CD14-positive monocyte (primary cell): ENCODE measurements around the gene TXLNG. TPM values are rescaled to one million over a fixed set of nuclear protein-coding genes. Genes with fewer than 3 reads are reported as not detected.
A peak's percentile ranks its signal among the peaks of the same experiment; 100 is the strongest.

Source experiments
- DNase-seq, 3 donors: peaks; one replicate each; pipeline ENCODE4 v3.0.0-alpha.2; 2011 to 2022
- H2AFZ ChIP-seq: 2 replicates; pipeline ENCODE4 v1.6.0; 2012; ENCODE audit warnings: mild to moderate bottlenecking, low read depth, low read length, inconsistent platforms; ENCODE audit not compliant: insufficient read depth, poor library complexity, severe bottlenecking
- H3K27ac ChIP-seq, 2 donors: 1 replicate in 1 of 2; 2 replicates in 1 of 2; pipeline ENCODE4 v1.5.1; 2012 to 2013; ENCODE audit warnings: low read length in 2 of 2, control low read depth in 1 of 2, inconsistent platforms in 1 of 2, low read depth in 1 of 2, mild to moderate bottlenecking in 1 of 2
- H3K27me3 ChIP-seq, 2 donors: one replicate each; pipeline versions ENCODE4 v1.6.0 to v1.6.1; 2011 to 2013; ENCODE audit warnings: low read length in 2 of 2; ENCODE audit not compliant: control insufficient read depth in 2 of 2, insufficient read depth in 2 of 2
- H3K36me3 ChIP-seq, 2 donors: replicated peaks in 1 of 2; 1 replicate in 1 of 2; 2 replicates in 1 of 2; pipeline versions ENCODE4 v1.5.1 to v1.6.1; 2012 to 2013; ENCODE audit warnings: low read length in 2 of 2, control low read depth in 1 of 2, inconsistent platforms in 1 of 2, mild to moderate bottlenecking in 1 of 2; ENCODE audit not compliant: insufficient read depth in 2 of 2, control insufficient read depth in 1 of 2
- H3K4me1 ChIP-seq, 2 donors: 1 replicate in 1 of 2; 2 replicates in 1 of 2; pipeline versions ENCODE4 v1.5.1 to v1.6.1; 2012 to 2013; ENCODE audit warnings: low read length in 2 of 2, control low read depth in 1 of 2, inconsistent platforms in 1 of 2, mild to moderate bottlenecking in 1 of 2, moderate library complexity in 1 of 2; ENCODE audit not compliant: insufficient read depth in 2 of 2, control insufficient read depth in 1 of 2
- H3K4me2 ChIP-seq: replicated peaks from 2 replicates; pipeline ENCODE3; 2012; ENCODE audit warnings: low read length, moderate library complexity, mild to moderate bottlenecking; ENCODE audit not compliant: poor library complexity, severe bottlenecking; ENCODE audit errors: extremely low read depth
- H3K4me3 ChIP-seq, 3 experiments: fragments of 200-600 bp in 1 of 3; sonication (generic) in 1 of 3; replicated peaks in 1 of 3; 1 replicate in 2 of 3; 2 replicates in 1 of 3; pipeline ENCODE4 v1.5.1; 2011 to 2013; ENCODE audit warnings: low read length in 3 of 3, mild to moderate bottlenecking in 3 of 3, control low read depth in 2 of 3, low read depth in 2 of 3, inconsistent platforms in 1 of 3, moderate library complexity in 1 of 3
- H3K79me2 ChIP-seq: 2 replicates; pipeline ENCODE4 v1.6.0; 2012; ENCODE audit warnings: mild to moderate bottlenecking, control low read depth, inconsistent platforms, low read length, moderate library complexity; ENCODE audit not compliant: insufficient read depth
- H3K9ac ChIP-seq: 2 replicates; pipeline ENCODE4 v1.6.0; 2017; ENCODE audit warnings: low read length, mild to moderate bottlenecking; ENCODE audit not compliant: insufficient read depth, poor library complexity, severe bottlenecking
- H3K9me3 ChIP-seq, 2 donors: replicated peaks in 1 of 2; 1 replicate in 1 of 2; 2 replicates in 1 of 2; pipeline versions ENCODE4 v1.5.1 to v1.6.1; 2012 to 2013; ENCODE audit warnings: low read length in 2 of 2, control low read depth in 1 of 2; ENCODE audit not compliant: control insufficient read depth in 1 of 2, insufficient read depth in 1 of 2
- H4K20me1 ChIP-seq: 2 replicates; pipeline ENCODE4 v1.6.0; 2012; ENCODE audit warnings: mild to moderate bottlenecking, low read length, control low read depth, moderate library complexity; ENCODE audit not compliant: insufficient read depth
- H3K27ac Mint-ChIP-seq, 7 donors: one replicate each; pipeline ENCODE4 v1.8.0; 2020; ENCODE audit warnings: mild to moderate bottlenecking in 7 of 7, mixed read lengths in 7 of 7, moderate library complexity in 6 of 7, inconsistent platforms in 2 of 7
- H3K27me3 Mint-ChIP-seq, 3 donors: one replicate each; pipeline ENCODE4 v1.8.0; 2021 to 2022; ENCODE audit warnings: low read depth in 3 of 3, mild to moderate bottlenecking in 3 of 3, mixed read lengths in 3 of 3, moderate library complexity in 3 of 3, inconsistent platforms in 1 of 3
- H3K36me3 Mint-ChIP-seq, 2 donors: one replicate each; pipeline ENCODE4 v1.8.0; 2020; ENCODE audit warnings: mixed read lengths in 2 of 2, inconsistent platforms in 1 of 2, mild to moderate bottlenecking in 1 of 2
- H3K4me1 Mint-ChIP-seq: one replicate; pipeline ENCODE4 v1.8.0; 2020; ENCODE audit warnings: mild to moderate bottlenecking, mixed read lengths
- H3K4me3 Mint-ChIP-seq, 2 donors: one replicate each; pipeline ENCODE4 v1.8.0; 2020; ENCODE audit warnings: mild to moderate bottlenecking in 2 of 2, mixed read lengths in 2 of 2, moderate library complexity in 1 of 2
- H3K9me3 Mint-ChIP-seq, 7 donors: one replicate each; pipeline ENCODE4 v1.8.0; 2020 to 2022; ENCODE audit warnings: mixed read lengths in 7 of 7, mild to moderate bottlenecking in 6 of 7, moderate library complexity in 6 of 7, inconsistent platforms in 2 of 7
- WGBS: methylation state at CpG from one replicate; pipeline ENCODE4 v1.1.5; 2013; ENCODE audit warnings: missing lambda C conversion rate; ENCODE audit not compliant: insufficient coverage; 5-methylcytosine and 5-hydroxymethylcytosine counted together
- intact Hi-C, 2 donors: fragments of 100-400 bp; cut with micrococcal nuclease; formaldehyde crosslinking; loops; one replicate each; pipeline versions ENCODE4 v1.15.0 to v1.15.1; 2023
- polyA plus RNA-seq, 3 donors: library from polyadenylated mRNA; depleted of rRNA in 1 of 3; unstranded in 2 of 3; stranded (reverse) in 1 of 3; fragments of 300-500 nt in 2 of 3; fragments of >200 nt in 1 of 3; fragmentation: Illumina TruSeq in 2 of 3; gene quantifications; 1 replicate in 2 of 3; 2 replicates in 1 of 3; pipeline ENCODE4 v1.2.3, GENCODE V29; 2012 to 2021
- TF ChIP-seq, protein P1 (sequence below): fragments of 200-600 bp; IDR thresholded peaks from one replicate; pipeline ENCODE4 v1.8.0; 2022; ENCODE audit warnings: antibody characterized with exemption, mild to moderate bottlenecking

The TXLNG gene
- polyA plus RNA-seq, 3 donors: 3.7 to 5.4 (median 4.1) TPM

- intact Hi-C loops: no loop called here
- H3K27ac Mint-ChIP-seq: peak overlapping the region in 2 of 7 donors; percentile 42 to 50
- no CpG with 5 or more reads among the region's 1 CpG for WGBS
Measured at GRCh38 chrX:16762579-16762978, 23.7 kb upstream of the TXLNG start.

DNA sequence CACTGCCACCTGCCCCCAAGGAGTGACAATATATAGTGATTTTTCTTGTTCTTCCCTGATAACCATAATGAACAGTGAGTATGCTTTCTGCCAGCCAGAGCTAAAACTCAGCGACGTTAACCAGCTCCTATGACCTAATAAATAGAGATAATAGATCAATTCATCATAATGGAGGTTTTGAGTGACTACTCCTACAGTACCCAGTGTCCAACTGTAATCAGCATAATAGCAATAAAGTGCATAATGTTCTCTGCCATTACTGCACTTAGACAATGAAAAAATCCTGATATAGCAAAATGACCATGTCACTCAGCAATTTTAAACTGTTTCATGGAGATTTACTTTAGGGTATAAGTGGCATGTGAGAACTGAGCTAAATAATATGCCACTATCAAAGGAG lies 20.7 kb upstream of the TXLNG start:
- Mint-ChIP-seq H3K4me3 (no peak overlapping the region), H3K9me3 (peaks cover 0 to 5% (median 4%) of the 10 kb centered on the region in 7 donors), H3K36me3 (peaks cover 4 to 5% of the 10 kb centered on the region in 2 donors), H3K27me3 (peaks cover 0 to 42% (median 0%) of the 10 kb centered on the region in 3 donors), H3K4me1 (peaks cover 2% of the 10 kb centered on the region), H3K27ac (no peak overlapping the region)
- intact Hi-C loops: no loop called here
- no peak overlapping the region for H3K9ac ChIP-seq
- peaks cover 2 to 7% of the 10 kb centered on the region in 2 donors for H3K36me3 ChIP-seq
- no peaks in the 10 kb centered on the region for H4K20me1 ChIP-seq
- WGBS: no CpG with 5 or more reads among the region's 2 CpGs
- no peak overlapping the region for H3K27ac ChIP-seq
- DNase-seq: no peak
- no peak overlapping the region for H2AFZ ChIP-seq
- TF ChIP-seq, protein P1, sequence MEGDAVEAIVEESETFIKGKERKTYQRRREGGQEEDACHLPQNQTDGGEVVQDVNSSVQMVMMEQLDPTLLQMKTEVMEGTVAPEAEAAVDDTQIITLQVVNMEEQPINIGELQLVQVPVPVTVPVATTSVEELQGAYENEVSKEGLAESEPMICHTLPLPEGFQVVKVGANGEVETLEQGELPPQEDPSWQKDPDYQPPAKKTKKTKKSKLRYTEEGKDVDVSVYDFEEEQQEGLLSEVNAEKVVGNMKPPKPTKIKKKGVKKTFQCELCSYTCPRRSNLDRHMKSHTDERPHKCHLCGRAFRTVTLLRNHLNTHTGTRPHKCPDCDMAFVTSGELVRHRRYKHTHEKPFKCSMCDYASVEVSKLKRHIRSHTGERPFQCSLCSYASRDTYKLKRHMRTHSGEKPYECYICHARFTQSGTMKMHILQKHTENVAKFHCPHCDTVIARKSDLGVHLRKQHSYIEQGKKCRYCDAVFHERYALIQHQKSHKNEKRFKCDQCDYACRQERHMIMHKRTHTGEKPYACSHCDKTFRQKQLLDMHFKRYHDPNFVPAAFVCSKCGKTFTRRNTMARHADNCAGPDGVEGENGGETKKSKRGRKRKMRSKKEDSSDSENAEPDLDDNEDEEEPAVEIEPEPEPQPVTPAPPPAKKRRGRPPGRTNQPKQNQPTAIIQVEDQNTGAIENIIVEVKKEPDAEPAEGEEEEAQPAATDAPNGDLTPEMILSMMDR: no peak
- H3K9me3 ChIP-seq: no peaks in the 10 kb centered on the region
- peaks cover 0 to 13% of the 10 kb centered on the region in 2 donors for H3K27me3 ChIP-seq
- H3K4me2 ChIP-seq: no peak overlapping the region
- H3K4me1 ChIP-seq: no peaks in the 10 kb centered on the region
- no peak overlapping the region for H3K4me3 ChIP-seq
- H3K79me2 ChIP-seq: no peaks in the 10 kb centered on the region

More at GRCh38 chrX:16762579-16762978, 23.7 kb upstream of the TXLNG start:
- Histone ChIP-seq H3K4me1 (no peaks in the 10 kb centered on the region), H3K79me2 (no peaks in the 10 kb centered on the region), H3K27ac (no peak overlapping the region), H3K36me3 (peaks cover 14 to 33% of the 10 kb centered on the region in 2 donors), H3K27me3 (peaks cover 0 to 12% of the 10 kb centered on the region in 2 donors), H3K9ac (no peak overlapping the region), H3K4me2 (no peak overlapping the region), H3K9me3 (no peaks in the 10 kb centered on the region), H2AFZ (no peak overlapping the region), H3K4me3 (no peak overlapping the region), H4K20me1 (no peaks in the 10 kb centered on the region)
- Mint-ChIP-seq H3K4me1 (no peaks in the 10 kb centered on the region), H3K9me3 (no peaks in the 10 kb centered on the region), H3K27me3 (peaks cover 0 to 37% (median 0%) of the 10 kb centered on the region in 3 donors), H3K4me3 (no peak overlapping the region), H3K36me3 (peaks cover 19 to 27% of the 10 kb centered on the region in 2 donors)
- no peak for DNase-seq
- TF ChIP-seq, protein P1: no peak
